Mesenteric fat pad (tissue), 1 donor: ENCODE data around the gene MED26. TPM values are rescaled to one million over a fixed set of nuclear protein-coding genes. Genes with fewer than 3 reads are reported as not detected.

Source experiments
- total RNA-seq: library from RNA; stranded (reverse); fragmentation: NEBNext Ultra II Directional; extraction: Animal tissue kit (Norgen Biotek cat#: 25700); gene quantifications from one replicate; pipeline ENCODE4 v1.2.1, GENCODE V29; 2021
- donor health status: DM: yes; HTN: yes; CAD: no.

Gene MED26
- total RNA-seq, 1 donor from 2014 or later = 12.7 TPM

Other genes with a start within 250 kb of the MED26 start
- gene EPS15L1, start 156.2 kb downstream of the MED26 start, total RNA-seq = 35.6 TPM
- gene CALR3, start 132.0 kb downstream of the MED26 start, total RNA-seq = not detected
- 3.2 TPM for gene C19orf44, start 131.8 kb downstream of the MED26 start, total RNA-seq
- gene CHERP, start 85.8 kb downstream of the MED26 start, total RNA-seq = 34.3 TPM
- gene SLC35E1, start 55.8 kb downstream of the MED26 start, total RNA-seq = 48.7 TPM
- gene SMIM7, start 31.9 kb upstream of the MED26 start, total RNA-seq = 56.2 TPM
- gene TMEM38A, start 32.9 kb upstream of the MED26 start, total RNA-seq = 2.1 TPM
- not detected for gene NWD1, start 91.6 kb upstream of the MED26 start, total RNA-seq
- gene SIN3B, start 201.2 kb upstream of the MED26 start, total RNA-seq = 72.9 TPM